HG03196 (cell line): ENCODE data around the gene ATP5MC3.

ENCODE experiments used
- ATAC-seq: cut with Tn5 transposase; IDR thresholded peaks from one replicate; pipeline ENCODE4 v1.9.1; 2021; ENCODE audit not compliant: unreplicated experiment

The ATP5MC3 gene

DNA sequence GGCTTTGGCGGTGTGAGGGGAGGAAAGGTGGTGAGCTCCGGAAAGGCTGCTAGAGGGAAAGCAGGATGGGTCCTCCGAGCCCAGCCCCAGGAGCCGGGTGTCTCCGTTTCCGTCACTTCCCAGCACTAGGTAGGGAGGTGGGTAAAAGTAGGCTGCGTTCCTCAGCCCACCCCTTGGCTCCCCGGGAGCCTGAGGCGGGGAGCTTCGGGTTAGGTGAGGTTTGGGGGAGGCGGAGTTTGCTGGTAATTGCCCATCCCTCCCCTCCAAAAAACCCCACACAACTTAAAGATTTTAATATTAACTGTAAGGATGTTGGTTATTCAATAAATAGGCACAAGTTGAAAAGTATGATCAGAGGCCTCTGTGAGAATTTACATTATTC, 13.0 kb downstream of the ATP5MC3 start:
- ATAC-seq = peak; percentile 28

DNA sequence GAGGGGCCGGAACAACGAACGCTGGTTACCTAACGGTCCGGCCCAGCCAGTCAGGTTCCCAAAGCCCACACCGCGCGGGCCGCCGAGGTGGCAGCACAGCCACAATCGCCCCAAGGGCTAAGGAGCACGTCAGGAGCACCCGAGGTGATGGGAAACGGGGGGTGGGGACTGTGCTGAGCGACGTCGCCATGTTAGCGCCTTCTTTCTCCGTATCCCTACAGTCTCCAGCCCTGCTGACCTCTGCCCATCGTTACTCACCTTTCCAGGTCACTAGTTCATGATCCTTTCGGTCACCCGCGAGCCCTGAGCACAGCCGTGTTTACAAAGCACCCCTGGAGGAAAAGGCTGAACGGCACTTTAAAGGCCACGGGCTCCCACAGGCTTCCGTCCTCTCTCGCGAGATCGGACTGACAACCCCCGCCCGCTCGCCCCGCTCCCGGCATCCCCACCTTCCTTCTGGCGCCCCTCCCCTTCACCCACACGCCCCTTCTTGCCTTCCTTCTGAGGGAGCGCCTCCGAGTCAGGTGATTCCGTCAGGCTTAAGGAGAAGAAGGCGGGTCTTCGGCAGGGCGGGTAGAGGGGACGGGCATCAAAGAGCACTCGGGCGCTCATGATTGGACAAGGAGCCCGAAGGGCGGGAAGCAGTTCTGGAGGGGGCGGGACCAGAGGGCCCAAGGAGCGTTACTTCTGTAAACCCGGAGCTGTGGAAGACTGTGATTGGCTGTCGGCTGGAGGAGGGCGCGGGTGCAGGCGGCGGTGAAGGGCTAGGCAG, 13.5 kb downstream of the ATP5MC3 start, which contains the start of gene ATF2:
ATF2 (minus strand) TSS at position 412 of the 772 bp plus-strand sequence. CDS start 31,760 bp downstream, outside the sequence.
- ATAC-seq = peak; percentile 98

DNA sequence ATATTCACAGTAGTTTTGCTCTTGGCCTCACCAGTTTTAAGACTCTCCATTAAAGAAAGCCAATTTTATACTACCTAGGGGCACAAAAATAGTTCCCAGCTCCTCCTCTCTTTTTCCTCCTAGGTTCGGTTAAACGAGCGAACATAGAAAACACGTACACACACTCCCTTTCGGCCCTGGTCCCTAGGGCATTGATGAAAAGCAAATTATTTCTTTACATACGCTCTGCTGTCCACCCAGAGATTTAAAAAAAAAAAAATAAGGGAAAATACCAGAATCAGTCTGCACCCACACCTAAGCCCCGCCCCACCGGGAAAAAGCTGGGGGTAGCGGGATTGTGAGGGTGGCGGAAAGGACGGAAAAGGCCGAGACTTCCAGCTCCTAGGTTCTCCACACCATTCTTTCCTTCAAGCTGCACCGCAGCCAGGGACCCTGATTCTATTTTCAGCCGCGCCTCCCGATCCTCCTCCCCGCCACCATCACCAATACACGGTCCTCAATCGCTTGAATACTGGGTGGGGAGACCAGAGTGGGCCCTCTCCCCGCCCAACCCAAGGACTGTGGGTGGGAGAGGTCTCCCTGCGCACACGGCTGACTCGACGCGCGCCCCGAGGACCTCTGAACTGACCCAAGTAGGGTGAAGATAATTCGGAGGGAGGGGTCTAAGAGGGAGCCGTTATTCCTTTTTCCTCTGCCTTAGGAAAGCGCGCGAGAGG, 14.3 kb downstream of the ATP5MC3 start:
- ATAC-seq = peak; percentile 4

DNA sequence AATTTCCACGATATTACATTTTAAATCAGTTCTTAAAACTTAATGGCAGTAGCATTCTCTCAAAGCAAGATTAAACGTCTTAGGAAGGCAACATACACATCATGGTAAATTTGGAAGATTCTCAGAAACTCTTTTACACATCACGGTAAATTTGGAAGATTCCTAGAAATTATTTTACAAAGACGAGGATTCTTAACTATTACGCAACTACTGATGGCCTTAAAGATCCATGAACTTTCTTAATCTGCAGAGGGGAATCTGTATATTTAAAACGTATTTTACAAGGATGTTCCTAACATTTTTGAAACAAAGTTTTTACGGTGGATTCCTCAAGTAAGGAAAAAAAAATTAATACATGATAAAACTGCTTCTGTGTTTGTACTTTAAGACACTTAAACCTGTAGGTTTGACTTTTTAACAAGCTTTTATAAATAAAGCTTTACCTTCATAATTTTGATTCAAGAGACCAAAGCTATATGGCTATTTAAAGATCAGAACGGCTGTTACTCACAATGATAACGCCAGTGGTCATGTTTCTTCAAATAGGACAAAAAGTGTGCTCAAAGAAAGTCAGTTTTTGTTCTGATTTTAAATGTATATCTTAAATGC, 15.2 kb downstream of the ATP5MC3 start:
- no peak for ATAC-seq

DNA sequence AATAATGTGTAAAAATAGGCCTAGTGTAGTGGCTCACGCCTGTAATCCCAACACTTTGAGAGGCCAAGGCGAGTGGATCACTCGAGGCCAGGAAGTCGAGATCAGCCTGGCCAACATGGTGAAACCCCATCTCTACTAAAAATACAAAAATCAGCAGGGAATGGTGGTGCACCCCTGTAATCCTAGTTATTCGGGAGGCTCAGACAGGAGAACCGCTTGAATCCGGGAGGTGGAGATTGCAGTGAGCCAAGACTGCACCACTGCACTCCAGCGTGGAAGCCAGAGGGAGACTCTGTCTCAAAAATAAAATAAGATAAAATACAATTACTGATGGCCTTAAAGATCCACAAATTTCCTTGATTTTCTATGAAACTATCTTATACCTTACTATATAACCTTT, 17.3 kb downstream of the ATP5MC3 start:
- no peak for ATAC-seq

DNA sequence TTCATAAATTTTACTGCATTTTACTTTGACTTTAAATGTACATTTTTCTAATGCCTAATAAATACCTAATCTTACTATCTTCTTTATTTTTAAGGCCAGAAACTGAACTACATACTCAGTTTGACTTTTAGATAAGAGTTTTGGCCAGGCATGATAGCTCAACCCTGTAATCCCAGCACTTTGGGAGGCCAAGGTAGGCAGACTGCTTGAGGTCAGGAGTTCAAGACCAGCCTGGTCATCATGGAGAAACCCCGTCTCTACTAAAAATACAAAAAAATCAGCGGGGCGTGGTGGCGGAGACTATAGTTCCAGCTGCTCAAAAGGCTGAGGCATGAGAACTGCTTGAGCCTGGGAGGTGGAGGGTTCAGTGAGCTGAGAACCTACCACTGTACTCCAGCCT, 22.6 kb downstream of the ATP5MC3 start:
- ATAC-seq = no peak

DNA sequence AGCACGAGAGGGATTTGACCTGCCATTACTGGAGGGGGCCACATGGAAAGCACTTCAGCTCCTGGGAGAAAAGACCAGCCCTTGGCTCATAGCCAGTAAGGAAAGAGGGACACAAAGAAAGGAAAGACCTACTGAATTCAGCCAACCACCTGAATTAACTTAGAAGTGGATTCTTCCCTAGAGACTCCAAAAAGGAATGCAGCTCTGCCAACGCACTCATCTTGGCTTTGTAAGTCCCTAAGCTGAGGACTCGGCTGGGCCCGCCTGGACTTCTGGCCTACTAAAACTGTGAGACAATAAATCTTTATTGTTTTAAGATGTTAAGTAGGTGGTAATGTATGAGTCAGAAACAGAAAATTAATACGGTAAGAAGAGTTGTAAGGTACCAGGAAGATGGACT, 25.0 kb downstream of the ATP5MC3 start:
- ATAC-seq = no peak

DNA sequence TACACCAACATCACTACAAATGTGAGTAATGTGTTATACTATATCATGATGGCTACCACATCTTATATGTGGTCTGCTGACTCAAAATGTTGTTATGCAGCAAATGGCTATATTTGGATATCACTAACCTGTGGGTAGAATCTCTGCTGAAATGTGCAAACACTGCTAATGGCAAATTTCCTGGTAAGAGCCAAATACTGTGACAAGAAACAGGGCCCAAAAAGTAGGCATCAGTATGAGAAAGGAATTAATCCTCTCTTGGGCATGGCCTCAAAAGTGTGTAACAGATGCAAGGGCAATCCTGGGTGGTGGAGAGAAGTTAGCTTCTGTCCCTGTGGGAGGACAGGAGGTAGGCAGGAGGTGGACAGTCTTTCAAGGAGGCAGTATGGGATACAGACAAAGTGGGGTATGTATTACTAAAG, 26.8 kb downstream of the ATP5MC3 start:
- ATAC-seq = peak; percentile 77

DNA sequence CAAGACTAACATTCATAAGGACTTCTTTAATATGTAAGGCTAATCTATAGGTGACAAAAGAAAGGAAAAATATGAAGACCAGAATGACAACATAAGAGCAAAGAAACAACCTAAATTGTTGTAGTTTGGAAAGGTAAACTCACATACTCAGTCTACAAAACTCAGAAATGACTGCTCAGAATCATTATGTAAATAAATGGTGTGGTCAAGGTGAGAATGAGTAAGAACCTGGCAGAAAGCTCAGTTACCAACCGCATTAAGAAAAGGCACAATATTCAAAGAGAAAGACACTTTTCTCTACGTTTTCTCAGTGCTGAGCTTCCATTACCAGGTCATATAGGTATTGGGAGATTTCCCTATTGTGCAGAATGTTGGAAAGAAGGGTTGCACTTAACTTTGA, 29.3 kb downstream of the ATP5MC3 start:
- ATAC-seq = peak; percentile 55

DNA sequence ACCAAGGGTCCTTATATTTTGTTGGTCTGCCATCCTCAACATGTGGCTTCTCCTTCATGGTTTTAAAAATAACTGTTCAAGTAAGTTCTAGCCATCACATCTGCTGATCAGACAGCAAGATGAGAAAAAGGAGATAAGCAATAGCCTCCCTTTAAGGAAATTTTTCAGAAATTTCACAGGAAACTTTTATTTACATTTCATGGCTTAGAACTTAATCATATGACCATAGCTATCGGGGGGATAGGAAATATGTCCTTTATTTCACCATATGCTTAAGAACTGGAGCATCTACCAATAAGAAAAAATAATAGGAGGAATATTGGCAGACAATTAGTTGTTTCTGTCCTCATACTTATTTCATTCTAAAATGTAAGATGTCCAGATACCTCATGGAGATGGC, 29.7 kb downstream of the ATP5MC3 start:
- no peak for ATAC-seq

DNA sequence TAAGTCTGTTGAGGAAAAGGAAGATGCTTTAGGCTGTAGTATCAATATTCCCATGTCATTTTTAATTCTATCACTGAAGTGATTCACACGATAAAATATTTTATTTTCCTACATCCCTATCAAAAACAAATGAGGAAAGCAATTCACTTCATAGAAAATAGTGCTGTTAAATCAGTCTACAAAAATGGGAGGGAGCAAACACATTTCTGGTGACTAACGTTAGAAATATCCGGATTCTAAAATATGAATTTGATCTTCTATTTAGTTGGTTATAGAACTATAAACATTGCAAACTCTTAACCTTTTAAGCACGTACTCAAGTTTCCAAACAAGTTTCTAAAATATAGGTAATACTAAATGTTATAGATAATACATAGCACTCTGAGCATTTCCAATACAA, 34.3 kb downstream of the ATP5MC3 start:
- ATAC-seq = no peak

DNA sequence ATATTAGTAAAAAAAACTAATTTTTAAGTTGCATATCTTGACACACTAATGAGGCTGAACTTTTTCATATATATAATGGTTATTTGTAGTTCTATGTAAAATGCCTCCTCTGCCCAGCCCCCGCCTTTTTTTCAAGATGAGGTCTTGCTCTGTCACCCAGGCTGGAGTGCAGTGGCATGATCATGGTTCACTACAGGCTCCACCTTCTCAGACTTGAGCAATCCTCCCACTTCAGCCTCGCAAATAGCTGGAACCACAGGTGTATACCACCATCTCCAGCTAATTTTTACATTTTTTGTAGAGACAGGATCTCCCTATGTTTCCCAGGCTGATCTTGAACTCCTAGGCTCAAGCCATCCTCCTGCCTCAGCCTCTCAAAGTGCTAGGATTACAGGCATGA, 37.8 kb downstream of the ATP5MC3 start:
- no peak for ATAC-seq

DNA sequence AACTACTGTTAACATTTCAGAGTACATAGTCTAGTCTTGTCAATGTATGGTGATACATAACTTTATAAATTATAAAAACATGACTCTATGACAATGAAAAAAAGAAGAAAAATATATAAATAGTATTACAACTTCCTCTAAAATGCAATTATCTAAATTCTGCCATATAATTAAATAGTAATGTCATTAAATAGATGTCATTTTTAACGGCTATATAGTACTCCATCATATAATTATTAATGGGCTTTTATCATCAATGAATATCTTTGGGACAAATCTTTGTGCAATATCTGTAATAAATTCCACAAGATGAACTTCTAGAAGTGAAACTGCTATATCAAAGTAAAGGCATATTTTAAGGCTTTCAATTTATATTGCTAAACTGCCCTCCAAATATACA, 38.3 kb downstream of the ATP5MC3 start:
- ATAC-seq = no peak

DNA sequence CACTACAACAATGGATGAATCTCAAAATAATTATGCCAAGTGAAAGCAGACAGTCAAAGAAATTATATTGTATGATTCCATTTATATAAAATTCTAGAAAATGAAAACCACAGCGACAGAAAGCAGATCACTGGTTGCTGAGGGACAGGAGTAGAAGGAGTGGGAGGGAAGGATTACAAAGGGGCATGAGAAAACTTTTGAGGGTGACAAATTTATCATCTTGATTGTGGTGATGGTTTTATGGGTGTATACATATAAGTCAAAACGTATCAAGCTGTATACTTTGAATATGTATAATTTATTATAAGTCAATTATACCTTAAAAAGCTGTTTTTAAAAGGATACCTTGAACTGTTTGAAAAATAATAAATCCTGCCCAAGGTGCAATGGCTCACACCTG, 41.2 kb downstream of the ATP5MC3 start:
- ATAC-seq = no peak

DNA sequence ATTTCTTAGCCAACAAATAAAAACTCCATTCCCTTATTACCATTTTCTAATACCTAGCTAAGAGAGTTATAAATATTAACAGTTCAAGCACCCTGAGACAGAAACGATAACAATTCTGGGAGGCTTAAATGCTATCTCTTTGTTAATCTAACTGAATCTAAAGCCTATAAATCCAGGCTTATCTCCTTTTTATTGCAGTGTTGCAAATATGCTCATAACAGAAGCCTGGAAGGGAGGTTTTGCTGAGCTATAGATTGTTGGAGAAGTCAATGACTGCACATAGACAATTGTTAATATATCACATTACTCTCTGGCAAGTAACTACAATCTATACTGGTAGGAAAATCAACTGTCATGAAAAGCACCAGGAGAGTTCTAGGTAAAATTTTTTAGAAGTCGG, 43.7 kb downstream of the ATP5MC3 start:
- ATAC-seq = no peak

DNA sequence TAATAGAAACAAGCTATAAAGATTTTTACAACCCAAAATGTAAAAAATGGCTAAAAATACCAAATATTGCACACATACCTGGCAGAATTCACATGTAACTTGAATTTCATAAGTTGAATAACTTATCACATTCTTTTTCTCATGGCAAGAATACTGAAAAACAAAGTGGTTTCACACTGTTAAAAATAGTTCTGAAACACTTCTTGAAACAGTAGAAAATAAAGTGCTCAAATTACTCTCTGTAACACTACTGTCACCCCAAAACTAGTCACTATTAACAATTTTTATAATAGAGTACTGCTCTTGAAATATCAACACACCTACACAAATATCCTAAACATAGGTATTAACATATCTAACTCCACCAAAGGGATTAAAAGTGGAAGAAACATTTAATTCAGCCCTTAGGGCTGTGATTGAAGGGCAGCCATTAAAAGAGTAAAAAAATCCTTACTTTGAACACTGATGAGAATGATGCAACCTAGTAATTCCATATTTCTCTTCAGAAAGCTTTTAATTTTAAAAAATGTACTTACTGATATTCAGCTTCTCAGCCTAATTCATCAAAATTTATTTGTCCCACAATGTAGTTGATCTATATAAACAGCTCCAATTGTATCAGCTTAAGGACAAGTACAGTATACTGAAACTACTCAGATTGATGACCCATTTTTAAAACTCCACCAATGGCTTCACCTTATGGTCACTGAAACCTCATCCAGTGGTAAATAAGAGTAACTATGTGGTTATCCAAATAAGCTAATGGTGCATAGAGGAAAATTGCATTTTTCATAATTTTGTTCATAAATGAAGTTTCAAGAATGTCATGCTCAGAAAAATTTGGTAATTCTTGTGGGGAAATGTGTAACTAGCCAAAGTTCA, 44.9 kb downstream of the ATP5MC3 start:
- peak; percentile 64 for ATAC-seq

DNA sequence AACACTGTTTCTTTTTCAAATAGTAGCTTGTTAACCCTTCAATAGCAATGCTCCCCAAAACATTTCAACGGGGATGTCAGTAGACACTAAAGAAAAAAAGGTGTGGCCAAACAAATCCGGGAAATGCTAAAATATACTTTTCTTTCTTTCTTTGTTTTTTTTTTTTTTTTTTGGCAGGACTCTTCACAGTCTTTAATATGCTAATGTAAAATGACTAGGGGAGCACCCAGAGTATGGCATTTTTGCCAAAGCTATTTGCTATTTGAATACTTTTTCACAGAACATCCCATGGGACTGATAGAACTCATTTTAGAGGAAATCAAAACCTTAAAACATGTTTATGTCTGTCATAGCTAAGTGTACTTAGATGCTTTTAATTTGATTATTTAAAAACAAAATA, 45.6 kb downstream of the ATP5MC3 start:
- no peak for ATAC-seq

DNA sequence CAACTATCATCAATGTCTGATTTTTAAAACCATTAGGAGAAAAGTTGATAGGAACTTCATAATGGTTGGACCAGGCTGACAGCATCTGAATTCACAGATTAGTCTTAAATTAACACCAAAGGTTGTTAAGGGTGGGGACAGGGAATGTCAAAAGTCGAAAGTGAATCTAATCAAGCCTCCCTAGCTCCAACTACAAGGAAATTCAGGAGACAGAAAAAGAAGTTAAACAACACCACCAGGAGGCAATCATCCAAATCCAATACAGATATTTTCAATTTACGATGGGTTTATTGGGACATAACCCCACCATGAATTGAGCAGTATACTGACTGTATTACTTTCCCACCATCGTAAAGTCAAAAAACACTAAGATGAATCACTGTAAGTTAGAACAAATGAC, 46.3 kb downstream of the ATP5MC3 start:
- ATAC-seq = no peak

DNA sequence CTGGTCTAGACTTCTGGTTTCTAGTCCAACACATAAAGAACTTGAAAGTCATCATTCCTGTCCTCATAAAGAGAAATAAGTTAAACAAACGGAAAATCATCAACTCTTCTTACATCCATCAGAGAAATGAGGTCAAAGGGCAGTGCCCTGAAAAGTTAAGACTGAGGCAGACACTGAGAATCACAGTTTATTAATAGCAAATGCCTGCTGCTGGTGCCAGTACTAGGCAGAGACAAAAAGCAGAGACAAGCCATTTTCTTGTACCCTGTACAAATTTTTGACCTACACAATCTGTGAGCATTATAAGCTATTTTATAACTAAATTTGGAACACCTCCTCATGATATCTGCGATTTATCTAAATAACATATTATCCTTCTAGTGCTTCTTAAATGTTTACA, 50.3 kb downstream of the ATP5MC3 start:
- no peak for ATAC-seq

DNA sequence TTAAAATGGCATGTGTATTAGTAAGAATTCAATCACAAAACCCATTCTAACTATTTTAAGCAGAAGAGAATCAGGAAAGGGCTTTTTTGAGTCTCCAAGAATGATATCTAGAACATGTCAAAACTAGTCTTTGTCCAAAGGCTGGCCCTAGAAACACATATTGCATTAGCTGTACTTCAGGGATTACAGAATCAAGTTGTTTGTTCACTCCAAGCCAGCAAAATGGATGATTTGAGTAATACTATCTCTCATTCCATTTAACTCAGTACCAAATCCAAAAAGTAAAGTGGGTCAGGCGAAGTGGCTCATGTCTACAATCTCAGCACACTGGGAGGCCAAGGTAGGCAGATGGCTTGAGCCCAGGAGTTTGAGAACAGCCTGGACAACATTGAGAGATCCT, 54.8 kb downstream of the ATP5MC3 start:
- no peak for ATAC-seq
